ENCODE data around the gene SAT1. TPM values are rescaled to one million over a fixed set of nuclear protein-coding genes. Genes with fewer than 3 reads are reported as not detected.

The SAT1 gene
- total and polyA plus RNA-seq, 2 experiments from 2014 or later = 1,822 to 2,173 TPM

GRCh38 chrX:23756165-23756564, 26.8 kb upstream of the SAT1 start:
- no peak overlapping the region for H3K4me2 ChIP-seq
- H3K79me2 ChIP-seq = no peaks in the 10 kb centered on the region
- H2AFZ ChIP-seq = no peak overlapping the region
- H3K27me3 ChIP-seq = no peaks in the 10 kb centered on the region
- no peaks in the 10 kb centered on the region for H3K36me3 ChIP-seq (replicated peaks; ENCODE audit: insufficient read depth, low read depth)
- DNase-seq (ENCODE audit: low spot score) = peak; percentile 82
- H3K9me3 ChIP-seq (ENCODE audit: low read depth) = no peaks in the 10 kb centered on the region
- WGBS (ENCODE audit: low lambda C conversion rate, missing lambda C conversion rate) = 3% methylated on average over 4 of the region's 4 CpGs
- no peaks in the 10 kb centered on the region for H3K4me1 ChIP-seq (ENCODE audit: insufficient read depth)
- no peak overlapping the region for H3K27ac ChIP-seq
- H4K20me1 ChIP-seq (ENCODE audit: insufficient read depth, poor library complexity, severe bottlenecking) = no peaks in the 10 kb centered on the region
- no peaks in the 10 kb centered on the region for H3K9me2 ChIP-seq (replicated peaks; ENCODE audit: insufficient read depth)
- no peak overlapping the region for H3K4me3 ChIP-seq
- TF ChIP-seq EZH2 (IDR thresholded peaks at IDR 0.05; ENCODE audit: borderline replicate concordance) (no peak), EZH2phosphoT487 (IDR thresholded peaks at IDR 0.05; ENCODE audit: low read depth, severe bottlenecking, unreplicated experiment) (no peak), CTCF (IDR thresholded peaks at IDR 0.05; ENCODE audit: poor library complexity) (peak; percentile 67)

GRCh38 chrX:23759821-23760220, 23.2 kb upstream of the SAT1 start:
- Histone ChIP-seq H3K4me3 (no peak overlapping the region), H3K9me2 (replicated peaks; ENCODE audit: insufficient read depth) (no peaks in the 10 kb centered on the region), H3K27me3 (no peaks in the 10 kb centered on the region), H3K36me3 (replicated peaks; ENCODE audit: insufficient read depth, low read depth) (no peaks in the 10 kb centered on the region), H3K4me2 (no peak overlapping the region), H2AFZ (no peak overlapping the region), H4K20me1 (ENCODE audit: insufficient read depth, poor library complexity, severe bottlenecking) (no peaks in the 10 kb centered on the region), H3K79me2 (no peaks in the 10 kb centered on the region), H3K4me1 (ENCODE audit: insufficient read depth) (no peaks in the 10 kb centered on the region), H3K27ac (no peak overlapping the region), H3K9me3 (ENCODE audit: low read depth) (no peaks in the 10 kb centered on the region)
- WGBS (ENCODE audit: low lambda C conversion rate, missing lambda C conversion rate) = 97% methylated on average over 2 of the region's 2 CpGs
- DNase-seq (ENCODE audit: low spot score) = no peak
- TF ChIP-seq EZH2 (IDR thresholded peaks at IDR 0.05; ENCODE audit: borderline replicate concordance) (no peak), CTCF (IDR thresholded peaks at IDR 0.05; ENCODE audit: poor library complexity) (no peak), EZH2phosphoT487 (IDR thresholded peaks at IDR 0.05; ENCODE audit: low read depth, severe bottlenecking, unreplicated experiment) (no peak)

- no peak overlapping the region for H3K4me3 ChIP-seq
- no peak overlapping the region for H3K27ac ChIP-seq
- H3K27me3 ChIP-seq = no peaks in the 10 kb centered on the region
- H3K4me2 ChIP-seq = no peak overlapping the region
- WGBS (ENCODE audit: low lambda C conversion rate, missing lambda C conversion rate) = 67% methylated on average over 4 of the region's 4 CpGs
- no peaks in the 10 kb centered on the region for H3K4me1 ChIP-seq (ENCODE audit: insufficient read depth)
- H3K9me2 ChIP-seq (replicated peaks; ENCODE audit: insufficient read depth) = no peaks in the 10 kb centered on the region
- H3K9me3 ChIP-seq (ENCODE audit: low read depth) = no peaks in the 10 kb centered on the region
- peak; percentile 23 for DNase-seq (ENCODE audit: low spot score)
- TF ChIP-seq EZH2 (IDR thresholded peaks at IDR 0.05; ENCODE audit: borderline replicate concordance) (no peak), EZH2phosphoT487 (IDR thresholded peaks at IDR 0.05; ENCODE audit: low read depth, severe bottlenecking, unreplicated experiment) (no peak), CTCF (IDR thresholded peaks at IDR 0.05; ENCODE audit: poor library complexity) (no peak)
- H4K20me1 ChIP-seq (ENCODE audit: insufficient read depth, poor library complexity, severe bottlenecking) = no peaks in the 10 kb centered on the region
- no peak overlapping the region for H2AFZ ChIP-seq
- H3K79me2 ChIP-seq = no peaks in the 10 kb centered on the region
- no peaks in the 10 kb centered on the region for H3K36me3 ChIP-seq (replicated peaks; ENCODE audit: insufficient read depth, low read depth)
These were observed 18.6 kb upstream of the SAT1 start for GRCh38 chrX:23764188-23764984.

Data from hepatocyte (in vitro differentiated cells).